Heart left ventricle (tissue), 16 donors: ENCODE measurements around the gene LHX5. TPM values are rescaled to one million over a fixed set of nuclear protein-coding genes. Genes with fewer than 3 reads are reported as not detected.
A peak's percentile ranks its signal among the peaks of the same experiment; 100 is the strongest.

Experiments used
- ATAC-seq, 4 donors: fragments of 200-7000 bp; cut with Tn5 transposase; one replicate each; pipeline ENCODE4 v1.9.1; 2020 to 2022; ENCODE audit warnings: moderate library complexity in 4 of 4, mild to moderate bottlenecking in 3 of 4, moderate number of reproducible peaks in 1 of 4
- DNase-seq, 5 donors: peaks; one replicate each; pipeline ENCODE4 v3.0.0-alpha.2; 2020
- H3K27ac ChIP-seq, 12 donors: fragments of 200-600 bp; sonication (generic) in 4 of 12; one replicate each; pipeline versions ENCODE4 v1.5.0 to v1.8.0; 2016 to 2022; ENCODE audit warnings: mild to moderate bottlenecking in 2 of 12
- H3K27me3 ChIP-seq, 9 donors: fragments of 200-600 bp; sonication (generic) in 2 of 9; one replicate each; pipeline versions ENCODE4 v1.5.1 to v1.8.0; 2016 to 2022; ENCODE audit warnings: mild to moderate bottlenecking in 3 of 9
- H3K36me3 ChIP-seq, 9 donors: fragments of 200-600 bp; sonication (generic) in 2 of 9; one replicate each; pipeline versions ENCODE4 v1.5.0 to v1.8.0; 2018 to 2022; ENCODE audit warnings: mild to moderate bottlenecking in 2 of 9
- H3K4me1 ChIP-seq, 12 donors: fragments of 200-600 bp; sonication (generic) in 4 of 12; one replicate each; pipeline versions ENCODE4 v1.5.0 to v1.8.0; 2016 to 2022; ENCODE audit warnings: mild to moderate bottlenecking in 3 of 12
- H3K4me3 ChIP-seq, 12 donors: fragments of 200-600 bp; sonication (generic) in 4 of 12; one replicate each; pipeline versions ENCODE4 v1.5.0 to v1.8.0; 2017 to 2022; ENCODE audit warnings: mild to moderate bottlenecking in 9 of 12, moderate library complexity in 4 of 12
- H3K9me3 ChIP-seq, 12 donors: fragments of 200-600 bp; sonication (generic) in 4 of 12; one replicate each; pipeline versions ENCODE4 v1.5.0 to v1.8.0; 2016 to 2022; ENCODE audit warnings: mild to moderate bottlenecking in 1 of 12
- POLR2A ChIP-seq, 2 donors: fragments of 450-650 bp; IDR thresholded peaks; one replicate each; pipeline ENCODE4 v1.6.1; 2017; ENCODE audit warnings: antibody characterized with exemption in 2 of 2, mild to moderate bottlenecking in 2 of 2, moderate library complexity in 2 of 2
- WGBS, 4 donors: extraction: QIAGEN DNeasy Blood & Tissue Kit in 2 of 4; methylation state at CpG; one replicate each; pipeline versions ENCODE4 v1.1.5 to v1.1.7; 2013 to 2018; 5-methylcytosine and 5-hydroxymethylcytosine counted together
- intact Hi-C, 10 donors: fragments of 100-400 bp; cut with DNase I; formaldehyde crosslinking; loops; one replicate each; pipeline versions ENCODE4 v1.11.1 to v1.14.2; 2022
- polyA plus RNA-seq, 2 donors: library from polyadenylated mRNA; stranded (reverse); fragments of 200-250 nt; gene quantifications; one replicate each; pipeline ENCODE4 v1.2.3, GENCODE V29; 2013
- total RNA-seq, 9 donors: library from RNA; depleted of rRNA in 2 of 9; stranded (reverse); fragments of >200 nt in 2 of 9; fragmentation: NEBNext Ultra II Directional in 3 of 9; extraction: Animal tissue kit (Norgen Biotek cat#: 25700) in 3 of 9; gene quantifications; one replicate each; pipeline versions ENCODE4 v1.1.0 to v1.2.4, GENCODE V29; 2016 to 2023
- TF ChIP-seq, protein P1 (sequence below), 12 donors: fragments of 200-600 bp; sonication (generic) in 4 of 12; IDR thresholded peaks; one replicate each; pipeline versions ENCODE4 v1.5.0 to v1.8.0; 2018 to 2022; ENCODE audit warnings: antibody characterized with exemption in 12 of 12, mild to moderate bottlenecking in 5 of 12
- donor health status: ischemic (EF 13 %, LVEDD 7.1; RV severe dilation, severe dysfunction).
- donor health status: healthy with polysubstance abuse.
- donor health status: DM: no; HTN: yes; CAD: no.
- donor health status: DM: no; HTN: no; CAD: no.
- donor health status: ischemic (EF 25% LVEDD 6.9; RV normal size, moderate dysfunction).
- donor health status: ischemic (EF 25% LVEDD 5.7; RV mildly dilated, moderate dysfunction).
- donor health status: healthy.
- donor health status: DM: yes; HTN: yes; CAD: no.
- donor health status: ischemic (EF 35%, LVEDD 5.7; RV mildly dilated, moderate dysfunction).
- donor health status: nonischemic (EF 11% LVEDD 7.7; RV severe dilation, severe dysfunction).
- donor health status: DM: yes; HTN: yes; CAD: no.
- donor health status: PGD.
- donor health status: ischemic (EF 29% LVEDD 5.4; RV normal size, mild dysfunction).
- donor health status: nonischemic (EF 23%, LVEDD 6.1; RV moderate dilation, normal function).

The LHX5 gene
- total and polyA plus RNA-seq, 11 donors = not detected

DNA sequence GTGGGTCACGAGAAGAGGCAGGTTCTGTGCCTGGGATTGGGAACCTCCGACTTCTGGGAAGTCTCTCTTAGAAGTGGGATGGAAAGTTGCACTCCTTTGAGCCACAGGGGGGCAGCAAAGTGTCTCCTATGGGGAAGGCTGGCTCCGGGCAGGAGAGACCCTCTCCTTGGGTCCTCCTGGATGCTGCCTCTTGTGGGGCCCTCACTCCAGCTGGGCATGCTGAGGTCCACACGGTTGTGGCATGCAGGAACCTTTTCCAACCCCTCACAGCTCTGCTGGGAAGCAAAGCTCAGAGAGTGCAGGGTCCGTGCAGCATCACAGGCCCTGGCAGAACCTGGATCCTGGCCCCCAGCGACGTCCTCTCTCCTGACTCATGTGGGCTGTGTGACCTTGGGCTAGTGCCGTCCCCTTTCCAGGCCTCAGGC lies 32.1 kb downstream of the LHX5 start:
- Histone ChIP-seq H3K4me3 (no peak overlapping the region), H3K4me1 (no peaks in the 10 kb centered on the region), H3K27me3 (peaks cover 0 to 42% (median 4%) of the 10 kb centered on the region in 9 donors), H3K9me3 (no peaks in the 10 kb centered on the region), H3K27ac (no peak overlapping the region), H3K36me3 (no peaks in the 10 kb centered on the region)
- 25 to 29% (median 27%) methylated on average over 8 of the region's 8 CpGs for WGBS, 4 donors
- no peak for TF ChIP-seq POLR2A (IDR thresholded peaks at IDR 0.05)
- TF ChIP-seq, protein P1, sequence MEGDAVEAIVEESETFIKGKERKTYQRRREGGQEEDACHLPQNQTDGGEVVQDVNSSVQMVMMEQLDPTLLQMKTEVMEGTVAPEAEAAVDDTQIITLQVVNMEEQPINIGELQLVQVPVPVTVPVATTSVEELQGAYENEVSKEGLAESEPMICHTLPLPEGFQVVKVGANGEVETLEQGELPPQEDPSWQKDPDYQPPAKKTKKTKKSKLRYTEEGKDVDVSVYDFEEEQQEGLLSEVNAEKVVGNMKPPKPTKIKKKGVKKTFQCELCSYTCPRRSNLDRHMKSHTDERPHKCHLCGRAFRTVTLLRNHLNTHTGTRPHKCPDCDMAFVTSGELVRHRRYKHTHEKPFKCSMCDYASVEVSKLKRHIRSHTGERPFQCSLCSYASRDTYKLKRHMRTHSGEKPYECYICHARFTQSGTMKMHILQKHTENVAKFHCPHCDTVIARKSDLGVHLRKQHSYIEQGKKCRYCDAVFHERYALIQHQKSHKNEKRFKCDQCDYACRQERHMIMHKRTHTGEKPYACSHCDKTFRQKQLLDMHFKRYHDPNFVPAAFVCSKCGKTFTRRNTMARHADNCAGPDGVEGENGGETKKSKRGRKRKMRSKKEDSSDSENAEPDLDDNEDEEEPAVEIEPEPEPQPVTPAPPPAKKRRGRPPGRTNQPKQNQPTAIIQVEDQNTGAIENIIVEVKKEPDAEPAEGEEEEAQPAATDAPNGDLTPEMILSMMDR (IDR thresholded peaks at IDR 0.05) = peak; percentile 41 to 66 (median 58)
- ATAC-seq = peak in 3 of 4 donors; percentile 34 to 59 (median 38)
- intact Hi-C loops = loop anchor here in 4 of 10 donors (2.0 to 10.0 kb wide), 4 partner anchors 405 to 475 kb away; no protein-coding TSS in a partner anchor
- no peak for DNase-seq

DNA sequence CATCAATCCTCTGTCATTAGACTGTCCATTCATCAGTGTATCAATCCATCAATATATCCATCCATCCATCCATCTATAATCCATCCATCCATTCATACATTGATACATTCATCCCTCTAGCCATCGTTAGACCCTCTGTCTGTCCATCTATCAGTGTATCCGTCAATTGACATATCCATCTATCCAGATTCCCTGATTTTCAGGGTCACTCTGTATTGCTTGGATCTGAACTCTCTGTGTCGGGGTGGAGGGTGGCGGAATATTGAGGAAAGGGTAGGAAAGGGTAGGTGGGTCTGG lies 32.4 kb downstream of the LHX5 start:
- TF ChIP-seq, protein P1 (IDR thresholded peaks at IDR 0.05) = no peak
- no peak for TF ChIP-seq POLR2A (IDR thresholded peaks at IDR 0.05)
- Histone ChIP-seq H3K27ac (no peak overlapping the region), H3K4me3 (no peak overlapping the region), H3K27me3 (peaks cover 0 to 42% (median 4%) of the 10 kb centered on the region in 9 donors), H3K4me1 (no peaks in the 10 kb centered on the region), H3K36me3 (no peaks in the 10 kb centered on the region), H3K9me3 (no peaks in the 10 kb centered on the region)
- WGBS, 4 donors = 35 to 37% (median 37%) methylated on average over 4 of the region's 4 CpGs
- intact Hi-C loops = loop anchor here in 2 of 10 donors (2.0 to 10.0 kb wide), 2 partner anchors 474 to 476 kb away; no protein-coding TSS in a partner anchor
- DNase-seq (no peak), ATAC-seq (no peak)

DNA sequence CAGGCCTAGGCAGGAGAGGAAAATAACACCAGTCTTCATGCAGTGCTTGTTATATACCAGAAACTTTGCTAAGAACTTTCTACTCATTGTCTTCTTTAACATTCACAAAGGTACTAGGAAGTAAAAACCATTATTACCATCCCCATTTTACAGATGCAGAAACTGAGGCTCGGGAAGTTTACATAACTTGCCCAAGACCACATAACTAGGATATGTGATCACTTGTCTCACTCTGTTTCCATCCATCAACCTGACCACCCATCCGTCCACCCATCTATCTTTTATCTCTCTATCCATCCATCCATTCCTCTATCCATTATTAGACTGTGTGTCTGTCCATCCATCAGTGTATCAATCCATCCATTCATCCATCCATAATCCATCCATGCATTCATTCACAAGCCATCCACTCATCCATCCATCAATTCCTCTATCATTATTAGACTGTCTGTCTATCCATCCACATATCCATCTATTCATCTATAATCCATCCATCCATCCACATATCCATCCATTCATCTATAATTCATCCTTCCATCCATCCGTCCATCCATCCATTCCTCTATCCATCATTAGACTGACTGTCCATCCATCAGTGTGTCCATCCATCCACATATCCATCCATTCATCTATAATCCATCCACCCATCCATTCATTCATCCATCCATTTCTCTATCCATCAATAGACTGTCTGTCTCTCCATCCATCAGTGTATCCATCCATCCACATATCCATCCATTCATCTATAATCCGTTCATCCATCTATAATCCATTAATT lies 33.0 kb downstream of the LHX5 start:
- intact Hi-C loops = loop anchor here in 2 of 10 donors (2.0 to 10.0 kb wide), 2 partner anchors 474 to 476 kb away; no protein-coding TSS in a partner anchor
- peaks cover 0 to 39% (median 4%) of the 10 kb centered on the region in 9 donors for H3K27me3 ChIP-seq

DNA sequence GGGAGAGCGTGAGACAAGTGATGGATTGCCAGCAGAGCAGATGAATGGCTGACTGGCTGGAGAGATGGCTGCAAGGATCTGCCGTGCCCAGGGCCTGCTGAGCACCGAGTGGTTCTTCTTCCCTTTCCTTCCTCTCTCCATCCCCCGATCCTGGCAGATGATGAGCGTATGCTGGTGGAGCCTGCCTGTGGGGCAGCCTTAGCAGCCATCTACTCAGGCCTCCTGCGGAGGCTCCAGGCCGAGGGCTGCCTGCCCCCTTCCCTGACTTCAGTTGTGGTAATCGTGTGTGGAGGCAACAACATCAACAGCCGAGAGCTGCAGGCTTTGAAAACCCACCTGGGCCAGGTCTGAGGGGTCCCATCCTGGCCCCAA lies 34.0 kb downstream of the LHX5 start:
- WGBS, 4 donors = 51 to 66% (median 54%) methylated on average over 7 to 9 of the region's 9 CpGs
- H3K27me3 ChIP-seq = peaks cover 0 to 29% (median 4%) of the 10 kb centered on the region in 9 donors

More for the DNA sequence above, 33.0 kb downstream of the LHX5 start:
- Histone ChIP-seq H3K36me3 (no peaks in the 10 kb centered on the region), H3K9me3 (no peaks in the 10 kb centered on the region), H3K4me3 (no peak overlapping the region), H3K27ac (no peak overlapping the region), H3K4me1 (no peaks in the 10 kb centered on the region)
- TF ChIP-seq, protein P1 (IDR thresholded peaks at IDR 0.05) = no peak
- no peak for ATAC-seq
- no peak for DNase-seq
- WGBS, 4 donors = 75 to 81% (median 78%) methylated on average over 4 of the region's 4 CpGs

More for the DNA sequence above, 34.0 kb downstream of the LHX5 start:
- intact Hi-C loops = loop anchor here in 2 of 10 donors (2.0 to 10.0 kb wide), 2 partner anchors 475 to 477 kb away; no protein-coding TSS in a partner anchor
- H3K9me3 ChIP-seq = no peaks in the 10 kb centered on the region
- DNase-seq = no peak
- no peak overlapping the region for H3K27ac ChIP-seq
- H3K36me3 ChIP-seq = no peaks in the 10 kb centered on the region
- no peak for ATAC-seq
- H3K4me3 ChIP-seq = no peak overlapping the region
- H3K4me1 ChIP-seq = no peaks in the 10 kb centered on the region
- TF ChIP-seq POLR2A (IDR thresholded peaks at IDR 0.05) = no peak
- TF ChIP-seq, protein P1 (IDR thresholded peaks at IDR 0.05) = no peak
